AG08396 (cell line): ENCODE results near the gene SPRN.
"Not testable (repeated sequence)": the region's sequence is repeated elsewhere in the genome, so short reads cannot be mapped to it uniquely, and the experiment has no call there.

ENCODE experiments used
- DNase-seq: peaks from one replicate; pipeline ENCODE4 v3.0.0; 2012; ENCODE audit warnings: low spot score, mixed read lengths

Gene SPRN

DNA sequence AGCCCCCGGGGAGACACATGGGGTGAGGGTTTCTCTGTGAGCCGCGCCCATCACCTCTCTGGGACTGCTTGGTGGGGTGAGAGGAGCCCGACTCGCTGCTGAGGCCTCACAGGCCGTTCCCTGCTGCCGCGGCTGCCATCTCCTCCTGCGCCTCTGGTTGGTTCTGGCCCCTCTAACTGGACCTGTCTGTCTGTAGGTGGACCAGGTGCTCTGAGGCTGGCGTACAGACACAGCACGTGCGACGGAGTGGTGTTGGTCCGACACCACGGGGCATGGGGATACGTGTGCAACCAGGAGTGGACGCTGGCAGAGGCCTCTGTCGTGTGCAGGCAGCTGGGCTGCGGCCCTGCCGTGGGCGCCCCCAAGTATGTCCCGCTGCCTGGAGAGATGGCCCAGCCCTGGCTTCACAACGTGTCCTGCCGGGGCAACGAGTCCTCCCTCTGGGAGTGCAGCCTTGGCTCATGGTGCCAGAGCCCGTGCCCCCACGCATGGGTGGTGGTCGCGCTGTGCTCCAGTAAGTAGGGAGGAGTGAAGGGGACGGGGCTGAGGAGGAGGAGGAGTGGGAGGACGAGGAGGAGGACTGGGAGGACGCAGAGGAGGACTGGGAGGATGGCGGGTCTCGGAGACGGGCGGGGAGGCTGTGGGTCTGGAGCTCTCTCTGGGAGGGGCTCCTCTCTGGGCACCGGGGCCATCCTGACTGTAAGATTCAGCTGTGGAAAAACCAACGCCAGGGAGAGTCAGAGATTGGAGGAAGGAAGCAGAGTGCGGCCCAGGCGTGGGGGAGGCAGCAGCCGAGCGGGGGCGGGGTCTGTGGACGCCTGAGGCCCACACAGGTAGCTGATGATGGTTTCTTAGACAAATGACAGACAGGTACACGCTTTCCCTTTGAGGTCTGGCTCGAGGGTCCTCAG lies 31.9 kb upstream of the SPRN start:
- no peak for DNase-seq

DNA sequence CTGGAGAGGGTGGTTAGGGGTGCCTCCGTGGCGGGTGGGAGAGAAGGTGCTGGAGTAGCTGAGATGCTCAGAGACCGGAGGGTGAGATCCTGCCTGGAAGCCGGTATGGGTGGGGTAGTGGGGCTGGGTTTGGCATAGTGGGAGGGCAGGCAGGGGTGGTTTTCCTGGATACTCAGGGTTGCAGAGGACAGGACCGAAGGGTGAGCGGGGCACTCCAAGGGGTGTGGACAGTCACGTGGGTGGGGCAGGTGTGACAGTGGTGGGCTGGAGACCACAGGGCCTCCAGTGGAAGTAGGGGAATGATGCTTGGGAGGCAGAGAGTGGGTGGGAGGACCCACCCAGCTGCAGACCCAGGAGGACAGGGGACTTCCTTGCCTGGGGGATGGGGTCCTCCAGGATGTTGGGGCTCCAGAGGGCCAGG lies 31.2 kb upstream of the SPRN start:
- no peak for DNase-seq

DNA sequence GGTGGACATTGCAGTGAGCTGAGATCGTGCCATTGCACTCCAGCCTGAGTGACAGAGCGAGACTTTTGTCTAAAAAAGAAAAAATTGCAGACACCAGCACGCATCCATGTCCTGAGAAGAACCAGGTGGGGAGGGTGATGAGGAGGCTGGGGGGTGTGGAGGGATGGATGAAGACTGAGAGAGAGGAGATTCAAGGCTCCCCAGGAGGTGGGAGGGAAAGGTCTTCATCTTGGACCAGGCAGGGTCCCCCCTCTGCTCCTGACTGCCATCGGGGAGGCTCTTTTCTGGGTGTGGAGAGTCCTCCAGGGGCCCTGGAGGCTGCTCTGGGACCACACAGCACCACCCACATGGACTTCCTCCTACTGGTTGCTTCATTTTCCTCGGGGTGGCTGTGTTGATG lies 30.8 kb upstream of the SPRN start:
- no peak for DNase-seq

DNA sequence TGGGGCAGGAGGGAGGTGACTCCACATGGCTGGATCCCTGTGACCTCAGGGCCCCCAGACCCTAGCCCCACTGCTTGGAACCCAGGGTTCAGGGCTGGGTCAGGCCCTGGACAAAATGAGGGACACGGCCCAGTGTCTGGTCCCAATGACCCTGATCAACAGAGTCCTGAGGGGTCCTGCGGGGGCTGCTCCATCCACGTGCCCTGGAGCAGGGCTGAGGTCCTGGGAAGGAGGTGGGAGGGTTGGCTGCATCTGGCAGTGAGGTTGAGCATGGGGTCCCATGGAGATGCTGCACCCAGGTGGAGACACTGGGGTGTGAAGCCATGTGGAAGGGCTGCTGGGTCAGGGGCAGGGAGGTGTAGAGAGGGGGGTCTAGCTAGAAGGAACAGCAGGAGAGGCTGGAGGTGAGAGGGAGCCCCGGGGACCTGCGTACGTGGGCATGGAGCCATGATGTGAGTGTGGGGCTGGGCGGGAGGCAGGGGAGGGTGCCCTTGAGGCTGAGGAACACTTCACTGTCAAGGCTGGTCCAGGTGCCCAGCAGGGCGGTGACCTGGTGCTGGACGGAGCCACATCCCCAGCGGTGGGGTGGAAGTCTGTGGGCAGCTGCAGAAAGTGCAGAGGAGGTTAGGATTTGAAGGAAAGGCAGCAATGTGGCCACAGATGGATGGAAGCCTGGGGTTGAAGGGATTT lies 29.9 kb upstream of the SPRN start:
- no peak for DNase-seq

DNA sequence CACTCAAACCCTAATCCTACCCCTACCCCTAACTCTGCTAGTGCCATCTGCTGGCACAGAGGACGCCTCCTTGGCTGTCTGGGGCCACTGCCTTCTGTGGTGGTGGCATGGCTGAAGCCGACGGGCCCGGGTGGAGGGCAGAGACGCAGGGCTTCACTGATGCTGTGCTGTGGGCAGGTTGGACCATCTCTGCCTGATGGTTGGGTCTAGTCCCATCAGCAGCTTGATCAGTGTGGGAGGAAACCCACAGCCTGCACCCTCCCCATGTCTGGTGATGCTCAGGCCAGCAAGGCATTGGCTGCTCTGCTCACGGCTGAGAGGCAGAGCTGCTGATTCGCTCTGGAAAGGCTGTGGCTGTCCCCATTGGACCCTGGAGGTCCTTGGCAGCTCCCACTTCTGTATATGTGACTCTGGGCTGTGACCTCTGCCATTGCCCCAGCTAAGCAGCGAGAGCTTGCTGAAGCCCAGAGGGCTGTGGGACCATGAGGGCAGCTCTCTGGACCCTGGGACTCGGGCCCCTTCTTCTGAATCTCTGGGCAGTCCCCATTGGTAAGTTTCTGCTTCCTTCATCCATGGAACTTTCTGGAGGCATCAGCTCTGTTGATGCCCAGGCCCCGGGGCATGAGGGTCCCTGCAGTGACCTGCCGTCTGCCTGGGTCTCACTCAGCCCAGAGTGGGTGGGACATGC lies 29.2 kb upstream of the SPRN start, which contains the start of gene SCART1:
Gene SCART1, plus strand, starts transcription at position 430 of the 688 bp plus-strand sequence. Its CDS starts 53 bp downstream, at position 483.
- DNase-seq: no peak

DNA sequence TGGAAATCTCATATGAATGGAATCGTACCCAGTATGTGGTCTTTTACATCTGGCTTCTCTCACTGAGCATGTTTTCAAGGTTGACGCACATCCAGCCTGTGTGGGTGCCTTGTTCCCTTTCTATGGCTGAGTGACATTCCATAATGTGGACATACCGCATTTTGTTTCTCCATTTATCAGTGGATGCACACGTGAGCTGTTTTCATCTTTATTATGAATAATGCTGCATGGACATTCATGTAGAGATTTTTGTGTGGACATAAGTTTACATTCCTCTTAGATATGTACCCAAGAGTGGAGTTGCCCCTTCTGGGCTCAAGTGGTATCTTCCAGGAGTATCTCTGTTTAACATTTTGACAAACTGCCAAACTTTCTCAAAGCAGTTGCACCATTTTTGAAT lies 28.0 kb upstream of the SPRN start:
- DNase-seq: no peak

DNA sequence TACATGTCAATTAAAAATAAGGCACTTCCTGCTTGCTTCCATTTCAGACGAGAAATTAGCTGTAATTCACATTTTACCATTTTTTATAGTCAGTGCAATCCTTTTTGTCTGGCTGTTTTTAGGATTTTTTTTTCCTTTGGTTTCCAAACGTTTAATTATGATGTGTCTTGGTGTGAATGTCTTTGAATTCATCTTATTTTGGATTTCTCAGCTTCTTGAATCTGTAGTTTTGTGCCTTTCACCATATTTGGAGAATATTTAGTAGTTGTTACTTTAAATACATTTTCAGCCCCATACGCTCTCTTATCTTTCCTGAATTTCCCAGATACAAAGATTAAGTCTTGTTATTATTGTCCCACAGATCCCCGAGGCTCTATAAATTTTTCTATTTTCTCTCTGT lies 26.9 kb upstream of the SPRN start:
- no peak for DNase-seq

DNA sequence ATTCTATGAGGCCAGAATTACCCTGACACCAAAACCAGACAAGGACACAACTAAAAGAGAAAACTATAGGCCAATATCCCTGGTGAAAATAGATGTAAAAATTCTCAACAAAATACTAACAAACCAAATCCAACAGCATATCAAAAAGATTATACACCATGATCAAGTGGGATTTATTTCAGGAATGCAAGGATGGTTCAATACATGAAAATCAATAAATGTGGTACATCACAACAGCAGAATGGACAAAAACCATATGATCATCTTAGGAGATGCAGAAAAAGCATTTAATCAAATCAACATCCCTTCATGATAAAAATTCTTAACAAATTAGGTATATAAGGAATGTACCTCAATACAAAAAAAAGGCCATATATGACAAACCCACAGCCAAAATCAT lies 23.7 kb upstream of the SPRN start:
- no peak for DNase-seq

DNA sequence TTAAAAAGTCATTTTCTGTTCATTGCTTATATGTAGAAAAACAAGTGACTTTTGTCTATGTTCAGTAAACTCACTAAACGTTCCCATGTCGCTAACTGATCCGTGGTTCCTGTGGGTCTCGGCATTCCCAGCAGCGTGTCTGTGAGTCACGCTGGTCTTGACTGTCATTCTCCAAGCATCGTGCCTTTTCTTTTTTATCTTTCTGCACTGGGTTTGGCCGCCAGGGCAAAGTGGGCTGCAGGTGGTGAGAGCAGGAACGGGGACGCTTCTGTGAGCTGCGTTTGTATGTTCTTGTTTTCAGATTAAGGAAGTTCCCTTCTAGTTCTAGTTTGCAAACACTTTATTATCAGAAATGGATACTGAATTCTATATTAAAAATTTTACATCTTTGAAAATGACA lies 22.6 kb upstream of the SPRN start:
- DNase-seq: no peak

DNA sequence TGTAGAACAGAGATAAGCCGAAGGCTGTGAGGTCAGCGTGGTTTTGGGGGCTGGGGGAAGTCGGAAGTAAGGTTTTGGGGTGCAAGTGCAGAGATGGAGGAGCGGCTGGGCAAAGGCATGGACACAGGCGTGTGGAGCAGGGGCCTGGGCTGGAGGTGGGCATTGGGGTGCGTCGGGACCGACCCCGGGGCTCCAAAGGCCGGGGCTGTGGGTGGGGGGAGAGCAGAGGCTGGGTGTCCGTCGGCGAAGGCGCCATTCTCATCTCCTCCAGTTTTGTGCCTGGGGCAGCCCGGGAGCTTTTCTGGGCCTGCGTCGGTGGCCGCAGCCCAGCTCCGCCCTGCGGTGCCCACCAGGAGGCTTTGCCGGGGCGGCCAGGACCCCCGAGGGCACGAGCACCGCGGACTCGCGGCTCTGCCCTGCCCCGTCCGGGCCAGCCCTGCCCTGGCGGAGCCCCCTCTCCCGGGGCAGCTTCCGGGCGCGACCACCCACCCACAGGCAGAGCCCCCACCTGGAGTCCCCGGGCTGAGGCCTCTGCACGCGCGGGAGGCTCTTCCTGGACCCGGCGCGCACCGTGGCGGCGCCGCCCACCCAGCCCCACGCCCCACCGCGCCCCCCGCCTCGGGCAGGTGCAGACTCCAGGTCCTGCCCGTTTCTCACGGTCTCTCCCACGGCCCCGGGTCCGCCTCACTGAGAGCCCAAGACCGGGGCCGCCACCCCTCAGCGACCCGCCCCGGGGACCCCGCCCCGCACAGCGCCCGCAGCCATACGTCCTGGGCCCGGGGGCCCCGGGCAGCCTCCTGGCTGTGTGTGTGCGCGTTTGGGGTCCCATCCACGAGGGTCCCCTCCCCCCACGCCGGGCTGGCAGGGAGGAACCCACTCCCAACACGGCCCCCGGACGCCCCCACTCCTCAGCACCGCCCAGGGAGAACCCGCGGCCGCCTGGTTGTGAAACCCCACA lies 21.6 kb upstream of the SPRN start:
- no peak for DNase-seq

DNA sequence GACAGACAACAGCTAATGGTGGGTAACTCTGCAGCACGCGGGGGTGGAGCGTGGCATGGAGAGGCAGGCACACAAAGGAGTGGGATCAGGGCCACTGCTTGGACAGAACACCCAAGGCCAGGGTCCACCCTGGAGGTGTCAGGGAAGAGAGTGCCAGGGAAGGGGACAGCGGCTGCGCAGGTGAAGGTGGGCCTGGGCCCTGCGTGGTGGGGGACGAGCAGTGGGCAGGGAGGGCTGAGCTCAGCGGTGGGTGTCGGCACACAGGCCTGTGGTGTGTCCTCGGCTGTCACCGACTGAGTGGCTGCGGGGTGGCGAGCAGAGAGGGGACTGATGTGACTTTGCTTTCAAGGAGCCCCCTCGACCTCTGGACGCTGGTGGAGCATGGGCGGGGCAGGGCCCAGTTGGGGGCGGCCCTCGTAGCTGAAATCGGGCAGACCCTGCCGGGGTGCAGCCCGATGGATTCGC lies 20.9 kb upstream of the SPRN start:
- no peak for DNase-seq

DNA sequence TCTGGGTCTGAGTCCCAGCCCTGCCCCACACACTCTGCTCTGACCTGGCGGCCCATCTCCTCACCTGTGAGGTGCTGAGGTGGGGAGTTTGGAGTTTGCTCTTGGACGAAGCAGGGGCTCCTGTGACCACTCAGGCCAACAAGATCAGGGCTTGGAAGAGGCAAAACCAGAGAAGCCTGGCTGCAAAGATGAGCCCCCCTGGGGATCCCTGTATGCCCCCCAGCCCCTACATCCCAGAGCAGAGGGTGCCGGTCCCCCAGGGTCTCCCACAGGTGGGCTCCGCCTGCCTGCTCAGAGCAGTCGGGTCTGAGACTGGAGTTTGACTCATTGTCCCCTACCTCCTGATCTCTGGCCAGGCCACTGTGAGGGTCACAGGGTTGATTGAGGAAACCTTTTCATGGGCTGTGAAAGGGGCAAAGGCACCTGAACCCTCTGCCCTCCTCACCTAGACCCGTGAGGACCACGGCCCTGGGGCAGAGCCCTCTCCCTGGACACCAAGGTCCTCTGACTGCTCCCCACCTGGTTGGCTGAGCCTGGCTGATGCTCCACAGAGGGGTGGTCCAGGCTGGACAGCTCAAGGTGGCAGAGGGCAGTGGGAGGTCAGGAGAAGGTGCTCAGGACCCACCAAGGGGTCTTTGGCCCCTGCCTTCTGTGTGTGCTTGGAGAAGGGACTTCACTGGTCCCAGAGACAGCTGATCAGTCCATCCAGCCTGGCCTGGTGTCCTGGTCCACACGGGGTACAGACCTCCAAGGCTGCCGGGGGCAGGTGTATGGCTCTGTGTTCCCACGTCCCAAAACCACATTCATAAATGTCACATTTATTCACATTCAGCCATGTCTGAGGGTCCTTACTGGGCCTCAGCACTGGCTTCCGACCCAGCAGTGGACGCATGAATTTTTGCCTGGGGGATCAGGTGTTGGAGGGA lies 20.2 kb upstream of the SPRN start:
- DNase-seq: no peak

DNA sequence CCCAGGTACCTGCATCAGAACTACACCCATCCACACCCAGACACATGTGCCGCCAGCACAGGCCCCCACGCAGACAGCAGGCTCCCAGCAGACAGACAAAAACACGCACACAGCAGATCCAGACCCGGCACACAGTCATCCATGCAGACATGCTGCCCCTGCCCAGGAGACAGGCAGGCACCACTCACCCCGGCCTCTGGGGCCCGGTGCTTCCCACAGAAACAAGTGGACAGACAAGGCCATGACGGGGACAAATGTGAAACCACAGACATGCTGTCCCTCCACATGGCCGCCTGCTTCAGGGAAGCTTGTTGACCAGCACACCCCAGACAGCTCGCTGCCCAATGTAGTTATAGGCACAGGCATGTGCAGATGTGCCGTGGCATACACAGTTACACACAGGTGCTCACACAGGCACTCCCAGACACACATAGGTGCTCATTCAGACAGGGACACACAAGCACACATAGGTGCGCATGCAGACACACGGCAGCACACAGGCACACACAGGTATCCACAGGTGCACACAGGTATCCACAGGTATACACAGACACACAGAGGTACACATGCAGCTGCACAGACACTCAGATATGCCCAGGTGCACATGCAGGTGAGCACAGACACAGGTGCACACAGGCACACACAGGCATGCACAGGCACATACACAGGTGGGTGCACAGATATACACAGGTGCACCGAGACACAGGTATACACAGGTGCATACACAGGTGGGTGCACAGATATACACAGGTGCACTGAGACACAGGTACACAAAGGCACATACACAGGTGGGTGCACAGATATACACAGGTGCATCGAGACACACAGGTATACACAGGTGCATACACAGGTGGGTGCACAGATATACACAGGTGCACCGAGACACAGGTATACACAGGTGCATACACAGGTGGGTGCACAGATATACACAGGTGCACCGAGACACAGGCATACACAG lies 18.8 kb upstream of the SPRN start:
- no peak for DNase-seq

DNA sequence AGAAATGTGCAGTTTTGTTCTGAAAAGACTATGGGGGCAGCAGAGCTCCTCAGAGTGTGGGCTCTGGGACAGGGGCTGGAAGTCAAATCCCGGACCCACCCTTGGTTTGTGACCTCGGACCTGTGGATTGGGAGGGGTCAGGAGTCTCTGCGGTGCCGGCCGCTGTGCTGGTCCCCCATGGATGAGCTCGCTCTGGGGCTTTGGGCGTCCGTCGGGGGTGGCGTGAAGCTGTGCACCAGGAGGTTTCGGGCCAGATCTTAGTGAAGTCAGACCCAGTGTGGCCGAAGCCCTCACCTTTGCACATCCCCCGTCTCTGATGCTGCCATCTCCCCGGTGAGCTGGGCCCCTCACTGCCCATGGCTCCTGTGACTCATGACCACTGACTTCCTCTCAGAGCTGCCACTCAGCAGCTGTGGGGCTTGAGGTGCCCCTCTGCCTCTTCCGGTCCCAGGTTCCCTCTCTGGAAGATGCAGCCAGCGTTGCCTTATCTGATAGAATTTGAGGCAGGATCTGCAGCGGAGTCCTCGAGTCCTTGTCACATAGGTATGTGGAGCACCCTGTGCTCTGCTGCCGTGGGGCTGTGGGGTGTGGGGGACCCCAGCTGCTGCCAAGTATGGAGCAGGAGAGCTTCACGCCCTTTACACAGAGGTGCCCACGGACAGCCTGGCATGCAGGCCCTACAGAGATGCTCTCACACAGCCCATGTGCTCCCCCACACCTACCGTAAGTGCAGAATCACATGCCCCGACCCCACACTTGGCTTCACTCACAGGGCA lies 18.0 kb upstream of the SPRN start:
- DNase-seq: no peak

DNA sequence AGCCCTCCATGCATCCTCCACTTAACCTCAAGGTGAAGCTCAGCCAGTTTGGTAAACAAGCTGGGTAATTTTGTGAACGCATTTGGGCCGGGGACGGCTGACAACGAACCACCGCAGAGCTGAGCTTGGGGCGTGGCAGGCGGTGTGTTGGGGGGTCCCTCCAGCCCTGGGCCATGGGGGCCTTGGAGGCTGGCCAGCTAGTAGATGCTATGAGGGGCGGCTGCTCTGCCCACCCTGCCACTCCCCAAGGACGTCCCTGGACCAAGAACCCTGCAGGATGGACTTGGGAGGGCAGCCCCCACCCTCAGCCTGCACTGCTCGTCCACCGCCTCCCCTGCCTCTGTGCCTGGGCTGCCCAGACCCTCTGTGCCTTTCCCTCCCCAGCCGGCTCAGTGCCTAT lies 17.4 kb upstream of the SPRN start:
- DNase-seq: no peak

DNA sequence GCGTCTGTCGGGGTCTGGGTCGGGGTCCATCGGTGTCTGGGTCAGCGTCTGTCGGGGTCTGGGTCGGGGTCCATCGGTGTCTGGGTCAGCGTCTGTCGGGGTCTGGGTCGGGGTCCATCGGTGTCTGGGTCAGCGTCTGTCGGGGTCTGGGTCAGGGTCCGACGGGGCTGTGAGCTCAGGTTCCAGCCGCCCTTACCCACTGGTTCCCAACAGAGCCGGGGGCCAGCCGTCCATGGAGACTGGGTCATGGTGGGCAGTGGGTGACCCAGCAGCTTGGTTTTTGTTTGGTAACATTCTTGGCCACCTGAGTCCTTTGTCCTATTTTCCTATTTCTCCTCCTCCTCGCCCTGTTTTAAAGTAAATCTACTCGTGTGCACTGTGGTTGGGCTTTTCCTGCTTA lies 16.9 kb upstream of the SPRN start:
- DNase-seq: not testable (repeated sequence)

DNA sequence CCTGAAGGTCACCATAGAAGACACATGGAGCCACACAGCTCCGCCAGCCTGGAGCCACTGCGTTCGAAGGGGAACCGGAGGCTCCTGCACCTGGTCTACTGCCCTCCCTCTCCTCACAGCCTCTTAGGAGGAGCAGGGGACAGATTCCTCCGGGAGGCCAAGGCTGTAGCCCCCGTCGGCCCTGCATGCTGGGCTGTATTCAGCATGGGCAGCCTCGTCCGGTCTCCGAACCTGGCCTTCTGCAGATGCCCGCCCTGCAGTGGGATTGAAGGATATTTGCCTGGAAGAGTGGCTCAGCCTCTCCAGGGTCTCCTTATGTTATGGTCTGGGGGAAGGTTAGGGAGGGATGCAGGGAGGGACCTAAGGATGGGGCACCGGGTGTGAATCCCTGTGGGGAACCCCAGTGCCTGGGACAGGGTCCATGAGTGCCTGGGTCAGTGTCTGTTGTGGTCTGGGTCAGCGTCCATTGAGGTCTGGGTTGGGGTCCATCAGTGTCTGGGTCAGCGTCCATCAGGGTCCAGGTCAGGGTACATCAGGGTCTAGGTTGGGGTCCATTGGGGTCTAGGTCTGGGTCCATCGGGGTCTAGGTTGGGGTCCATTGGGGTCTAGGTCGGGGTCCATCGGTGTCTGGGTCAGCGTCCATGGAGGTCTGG lies 16.3 kb upstream of the SPRN start:
- no peak for DNase-seq
